ENCODE data around the gene PMFBP1. TPM values are rescaled to one million over a fixed set of nuclear protein-coding genes. Genes with fewer than 3 reads are reported as not detected.
A peak's percentile ranks its signal among the peaks of the same experiment; 100 is the strongest.

The PMFBP1 gene
- total RNA-seq, 1 donor from 2014 or later: 13.1 TPM

GRCh38 chr16:72159386-72159785 lies 12.6 kb downstream of the PMFBP1 start:
- Mint-ChIP-seq H3K4me3 (ENCODE audit: unreplicated experiment) (no peak overlapping the region), H3K9me3 (ENCODE audit: unreplicated experiment) (peaks cover 4% of the 10 kb centered on the region), H3K36me3 (ENCODE audit: unreplicated experiment) (peaks cover 15% of the 10 kb centered on the region), H3K27ac (ENCODE audit: unreplicated experiment) (peak overlapping the region; percentile 48), H3K27me3 (ENCODE audit: unreplicated experiment) (no peaks in the 10 kb centered on the region), H3K4me1 (ENCODE audit: low read depth, unreplicated experiment) (peaks cover 17% of the 10 kb centered on the region)
- TF ChIP-seq, protein P1, sequence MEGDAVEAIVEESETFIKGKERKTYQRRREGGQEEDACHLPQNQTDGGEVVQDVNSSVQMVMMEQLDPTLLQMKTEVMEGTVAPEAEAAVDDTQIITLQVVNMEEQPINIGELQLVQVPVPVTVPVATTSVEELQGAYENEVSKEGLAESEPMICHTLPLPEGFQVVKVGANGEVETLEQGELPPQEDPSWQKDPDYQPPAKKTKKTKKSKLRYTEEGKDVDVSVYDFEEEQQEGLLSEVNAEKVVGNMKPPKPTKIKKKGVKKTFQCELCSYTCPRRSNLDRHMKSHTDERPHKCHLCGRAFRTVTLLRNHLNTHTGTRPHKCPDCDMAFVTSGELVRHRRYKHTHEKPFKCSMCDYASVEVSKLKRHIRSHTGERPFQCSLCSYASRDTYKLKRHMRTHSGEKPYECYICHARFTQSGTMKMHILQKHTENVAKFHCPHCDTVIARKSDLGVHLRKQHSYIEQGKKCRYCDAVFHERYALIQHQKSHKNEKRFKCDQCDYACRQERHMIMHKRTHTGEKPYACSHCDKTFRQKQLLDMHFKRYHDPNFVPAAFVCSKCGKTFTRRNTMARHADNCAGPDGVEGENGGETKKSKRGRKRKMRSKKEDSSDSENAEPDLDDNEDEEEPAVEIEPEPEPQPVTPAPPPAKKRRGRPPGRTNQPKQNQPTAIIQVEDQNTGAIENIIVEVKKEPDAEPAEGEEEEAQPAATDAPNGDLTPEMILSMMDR (IDR thresholded peaks at IDR 0.05; ENCODE audit: partially characterized antibody, unreplicated experiment): no peak
- no peak for DNase-seq

DNA sequence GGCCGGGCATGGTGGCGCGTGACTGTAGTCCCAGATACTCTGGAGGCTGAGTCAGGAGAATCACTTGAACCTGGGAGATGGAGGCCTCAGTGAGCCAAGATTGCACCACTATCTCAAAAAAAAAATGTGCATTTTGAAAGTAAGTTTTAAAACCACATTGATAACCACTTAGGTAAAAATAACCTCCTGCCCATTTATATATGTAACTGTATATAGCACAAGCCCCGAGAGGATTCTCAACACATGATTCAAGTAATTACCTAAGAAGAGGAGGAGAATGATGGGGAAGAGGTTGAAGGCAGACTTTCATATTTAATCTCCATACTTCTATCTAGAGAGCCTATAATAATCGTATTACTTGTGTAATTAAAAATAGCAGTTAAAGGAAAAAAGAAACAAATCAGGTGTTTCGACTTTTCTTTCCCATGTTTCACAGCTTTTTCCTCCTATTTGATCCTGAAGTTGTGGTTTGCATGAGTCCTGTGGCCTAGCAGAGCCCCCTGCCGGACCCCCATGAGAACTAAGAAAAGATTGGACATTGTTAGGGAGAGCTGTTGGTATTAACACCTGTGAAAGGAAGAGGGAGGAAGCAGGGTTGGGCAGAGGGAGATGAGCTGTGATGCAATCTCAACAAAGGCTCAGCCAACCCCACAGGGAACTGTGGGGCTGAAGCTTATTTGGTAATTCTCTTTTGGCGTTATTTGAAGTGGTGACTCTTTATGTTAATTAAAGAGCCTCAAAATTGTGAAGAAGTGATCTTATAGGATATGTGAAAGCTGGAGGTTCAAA lies 22.1 kb downstream of the PMFBP1 start:
- Mint-ChIP-seq H3K27ac (ENCODE audit: unreplicated experiment) (peak overlapping the region; percentile 19), H3K9me3 (ENCODE audit: unreplicated experiment) (peaks cover 1% of the 10 kb centered on the region), H3K36me3 (ENCODE audit: unreplicated experiment) (peaks cover 4% of the 10 kb centered on the region), H3K27me3 (ENCODE audit: unreplicated experiment) (peaks cover 2% of the 10 kb centered on the region), H3K4me3 (ENCODE audit: unreplicated experiment) (no peak overlapping the region), H3K4me1 (ENCODE audit: low read depth, unreplicated experiment) (peaks cover 2% of the 10 kb centered on the region)
- no peak for DNase-seq
- TF ChIP-seq, protein P1 (IDR thresholded peaks at IDR 0.05; ENCODE audit: partially characterized antibody, unreplicated experiment): no peak

DNA sequence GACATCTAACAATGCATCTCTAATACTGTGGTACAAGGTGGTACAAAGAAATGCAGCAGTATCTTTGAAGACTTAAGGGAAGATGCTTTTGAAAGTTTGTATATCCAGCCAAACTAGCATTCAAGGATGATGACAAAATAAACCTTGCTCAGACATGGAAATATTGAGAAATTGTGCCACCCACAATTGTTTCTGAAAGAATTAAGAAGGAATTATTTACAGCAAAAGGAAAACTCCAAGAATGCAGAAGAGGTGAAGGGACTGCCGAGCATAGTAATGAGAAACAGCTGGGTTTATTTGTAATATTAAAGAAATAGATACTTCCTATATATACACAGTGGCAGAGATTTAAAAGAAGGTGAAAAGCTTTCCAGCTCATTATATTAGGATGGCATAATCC lies 29.5 kb downstream of the PMFBP1 start:
- Mint-ChIP-seq H3K4me1 (ENCODE audit: low read depth, unreplicated experiment) (no peaks in the 10 kb centered on the region), H3K9me3 (ENCODE audit: unreplicated experiment) (no peaks in the 10 kb centered on the region), H3K36me3 (ENCODE audit: unreplicated experiment) (peaks cover 2% of the 10 kb centered on the region), H3K27me3 (ENCODE audit: unreplicated experiment) (peaks cover under 1% of the 10 kb centered on the region), H3K4me3 (ENCODE audit: unreplicated experiment) (no peak overlapping the region), H3K27ac (ENCODE audit: unreplicated experiment) (no peak overlapping the region)
- DNase-seq: no peak
- TF ChIP-seq, protein P1 (IDR thresholded peaks at IDR 0.05; ENCODE audit: partially characterized antibody, unreplicated experiment): no peak

DNA sequence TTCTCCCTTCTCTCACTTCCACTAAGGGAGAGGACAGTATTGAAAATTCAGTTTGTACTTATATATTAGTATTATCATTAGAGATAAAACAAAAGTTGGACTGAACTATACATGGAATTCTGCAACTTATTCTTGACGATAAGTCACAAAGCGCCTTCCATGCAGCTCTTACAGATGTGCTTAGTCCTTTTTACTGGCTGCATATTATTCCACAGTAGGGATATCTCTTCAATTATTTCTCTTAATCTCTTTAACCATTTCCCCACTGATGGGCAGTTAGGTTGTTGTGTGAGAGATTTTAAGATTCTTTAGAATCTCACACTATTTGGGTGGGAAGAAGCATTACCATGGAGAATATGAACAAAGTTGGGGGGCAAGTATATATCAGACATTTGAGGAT lies 32.0 kb downstream of the PMFBP1 start:
- Mint-ChIP-seq H3K36me3 (ENCODE audit: unreplicated experiment) (no peaks in the 10 kb centered on the region), H3K27me3 (ENCODE audit: unreplicated experiment) (no peaks in the 10 kb centered on the region)

More for the DNA sequence above, 32.0 kb downstream of the PMFBP1 start:
- DNase-seq: no peak
- TF ChIP-seq, protein P1 (IDR thresholded peaks at IDR 0.05; ENCODE audit: partially characterized antibody, unreplicated experiment): no peak
- Mint-ChIP-seq H3K4me3 (ENCODE audit: unreplicated experiment) (no peak overlapping the region), H3K27ac (ENCODE audit: unreplicated experiment) (no peak overlapping the region), H3K9me3 (ENCODE audit: unreplicated experiment) (no peaks in the 10 kb centered on the region), H3K4me1 (ENCODE audit: low read depth, unreplicated experiment) (no peaks in the 10 kb centered on the region)

Measured in glutamatergic neuron (in vitro differentiated cells).